Activated CD4-positive, CD25-positive, alpha-beta regulatory T cell treated with anti-CD3 and anti-CD28 coated beads, Interleukin-2, amount 50 U/mL, for 16 hours (primary cell): ENCODE data around the gene ALDH1L2.

Source experiments
- DNase-seq: peaks from one replicate; pipeline ENCODE4 v3.0.0-alpha.2; 2020; ENCODE audit warnings: low read depth, low spot score

The ALDH1L2 gene

DNA sequence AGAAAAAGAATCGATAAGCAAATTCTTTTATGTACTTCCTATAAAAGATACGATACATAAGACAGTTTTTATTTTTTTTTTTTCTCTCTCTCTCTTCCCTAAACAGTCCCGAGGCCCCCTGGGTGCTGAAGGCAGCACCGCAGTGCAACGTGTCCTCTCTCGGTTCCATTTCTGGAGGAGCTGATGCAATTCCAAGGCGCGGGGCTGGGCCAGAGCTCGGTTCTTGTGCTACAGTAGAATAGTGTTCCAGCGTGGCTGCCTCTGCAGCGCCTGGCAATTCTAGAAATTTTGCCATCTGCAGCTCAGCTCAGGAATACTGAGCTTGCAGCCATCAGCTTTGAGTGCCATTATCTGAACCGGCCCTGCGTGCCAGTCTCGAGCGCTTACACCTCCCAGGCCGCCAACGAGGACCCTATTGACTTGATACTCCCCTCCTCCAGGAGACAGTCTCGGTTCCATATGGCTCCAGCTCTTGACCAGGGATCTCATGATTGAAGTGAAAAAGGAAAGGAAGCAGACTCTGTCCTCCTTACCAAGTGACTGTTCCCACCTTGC, 630 bp downstream of the ALDH1L2 start:
- DNase-seq, result no peak

DNA sequence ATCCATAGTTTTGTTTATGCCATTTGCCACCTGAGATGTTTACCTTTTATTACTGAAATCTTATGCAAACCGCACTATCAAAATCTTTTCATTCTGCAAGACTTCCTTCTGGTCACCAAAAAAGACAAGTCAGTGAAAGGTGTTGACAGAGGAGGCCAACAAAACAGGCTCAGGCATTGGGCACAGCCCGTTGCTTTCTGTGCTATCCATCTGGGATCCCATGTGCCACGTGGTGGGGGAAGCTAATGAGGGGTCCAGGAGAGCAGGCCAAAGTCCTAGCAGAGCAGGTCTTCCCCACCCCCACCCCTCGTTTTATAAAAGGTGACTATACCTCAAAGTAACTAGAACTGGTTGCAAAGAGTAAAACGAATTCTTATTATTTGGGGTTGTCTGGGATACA, 1.2 kb downstream of the ALDH1L2 start:
- no peak for DNase-seq

DNA sequence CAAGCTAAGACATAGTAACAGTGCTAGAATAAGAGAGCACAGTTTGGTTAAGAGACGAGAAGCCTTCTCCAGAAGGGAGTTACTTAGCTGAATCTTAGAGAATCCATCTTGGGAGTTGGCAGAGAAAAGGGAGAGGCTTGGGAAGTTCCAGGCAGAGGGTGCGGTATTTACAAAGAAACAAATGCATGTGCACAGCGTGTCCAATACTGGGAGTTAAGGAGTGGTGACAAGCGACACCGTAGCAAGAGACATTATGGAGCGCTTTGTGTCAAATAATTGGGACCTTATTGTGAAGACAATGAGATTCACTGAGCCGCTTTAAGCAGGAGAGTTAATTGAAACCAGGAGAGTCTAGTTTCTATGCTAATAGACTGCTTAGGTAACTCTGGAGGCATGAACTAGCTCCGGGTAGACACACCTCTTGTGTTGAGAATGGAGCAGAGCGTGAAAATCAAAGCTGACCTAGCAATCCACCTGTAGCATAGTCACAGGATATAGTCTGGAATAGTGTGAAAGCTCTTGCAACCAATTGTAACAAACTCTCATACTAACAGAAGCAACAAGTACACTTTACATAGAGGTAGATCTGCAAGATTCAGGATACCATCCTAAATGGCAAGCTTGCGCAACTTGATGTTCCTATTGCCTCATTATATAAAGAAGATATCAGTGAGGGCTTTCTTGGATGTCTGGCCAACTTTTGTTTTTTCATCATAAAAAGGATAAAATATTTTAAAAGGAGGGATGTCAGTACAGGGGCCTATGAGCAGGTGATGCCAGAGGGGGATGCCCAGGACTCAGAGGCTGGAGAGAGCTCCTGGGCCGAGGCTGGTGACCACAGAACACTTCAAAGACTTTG, 5.3 kb downstream of the ALDH1L2 start:
- DNase-seq, result no peak

DNA sequence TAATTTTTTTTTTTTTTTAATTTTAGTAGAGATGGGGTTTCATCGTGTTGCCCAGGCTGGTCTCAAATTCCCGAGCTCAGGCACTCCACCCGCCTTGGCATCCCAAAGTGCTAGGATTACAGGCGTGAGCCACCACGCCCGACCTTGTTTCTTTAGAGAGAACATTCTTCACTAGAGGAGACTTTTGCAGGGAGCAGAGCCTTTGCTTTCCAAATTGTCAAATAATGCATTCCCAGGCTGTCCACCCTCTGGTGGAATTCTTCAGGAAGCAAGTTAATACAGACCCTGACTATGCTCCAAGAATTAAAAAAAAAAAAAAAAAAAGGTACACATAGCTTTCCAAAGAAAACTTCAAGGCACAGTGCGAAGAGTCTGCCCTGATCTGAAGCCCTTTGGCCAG, 6.8 kb downstream of the ALDH1L2 start:
- no peak for DNase-seq

DNA sequence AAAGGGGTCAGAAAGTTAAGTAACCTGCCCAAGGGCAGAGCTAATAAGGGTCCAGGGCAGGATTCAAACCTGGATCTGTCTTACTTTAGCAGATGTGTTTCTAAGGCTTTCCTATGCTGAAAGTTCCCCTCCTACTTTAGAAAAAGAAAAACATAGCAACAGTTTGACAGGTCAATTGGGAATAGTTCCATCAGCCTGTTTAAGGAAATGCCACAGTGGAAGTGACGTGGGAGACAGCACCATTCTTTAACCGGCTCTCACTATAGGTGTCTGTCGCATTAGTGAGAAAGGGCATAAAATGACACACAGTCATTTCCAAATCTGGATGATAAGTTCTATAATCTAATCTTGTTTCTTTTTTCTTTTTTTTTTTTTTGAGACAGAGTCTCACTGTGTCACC, 7.3 kb downstream of the ALDH1L2 start:
- DNase-seq, result no peak

DNA sequence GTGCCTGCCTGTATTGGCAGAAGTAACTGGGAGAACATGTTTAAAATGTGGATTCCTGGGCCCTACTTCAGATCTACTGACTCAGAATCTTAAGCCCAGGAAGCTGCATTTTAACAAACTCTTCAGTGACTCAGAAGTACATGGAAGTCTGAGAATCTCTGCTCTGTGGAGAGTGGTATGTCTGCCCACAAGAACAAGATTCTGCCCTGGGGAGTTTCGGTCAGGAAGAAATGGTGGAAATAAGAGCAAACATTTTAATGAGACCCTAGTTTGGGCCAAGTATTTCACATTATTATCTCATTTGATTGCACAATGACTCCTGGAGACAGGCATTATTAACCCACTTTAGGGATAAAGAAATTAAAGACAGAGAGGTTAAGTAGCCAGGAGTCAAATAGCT, 8.2 kb downstream of the ALDH1L2 start:
- DNase-seq, result no peak

DNA sequence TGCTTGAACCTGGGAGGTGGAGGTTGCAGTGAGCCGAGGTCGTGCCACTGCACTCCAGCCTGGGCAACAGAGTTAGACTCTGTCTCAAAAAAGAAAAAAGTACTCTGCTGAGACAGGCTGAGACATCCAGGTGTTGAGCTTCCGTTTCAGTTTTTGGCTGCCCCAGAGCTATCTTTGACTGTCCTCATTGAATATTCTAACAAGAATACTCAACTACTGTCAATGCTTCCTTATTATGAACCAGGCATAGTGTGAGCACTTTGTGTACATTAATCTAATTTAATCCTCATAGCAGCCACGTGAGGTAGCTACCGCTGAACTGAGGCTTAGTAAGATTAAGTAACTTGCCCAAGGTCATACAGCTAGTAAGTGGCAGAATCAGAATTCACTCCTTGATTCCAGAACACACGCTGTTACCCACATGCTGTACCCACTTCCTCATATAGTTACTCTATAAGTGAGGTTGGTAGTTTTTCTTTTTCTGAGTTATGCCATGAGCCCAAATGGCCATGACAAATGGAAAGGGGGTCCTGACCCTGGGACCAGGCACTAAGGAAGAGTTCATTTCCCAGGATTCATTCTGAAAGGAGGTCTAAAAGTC, 11.3 kb downstream of the ALDH1L2 start:
- no peak for DNase-seq

DNA sequence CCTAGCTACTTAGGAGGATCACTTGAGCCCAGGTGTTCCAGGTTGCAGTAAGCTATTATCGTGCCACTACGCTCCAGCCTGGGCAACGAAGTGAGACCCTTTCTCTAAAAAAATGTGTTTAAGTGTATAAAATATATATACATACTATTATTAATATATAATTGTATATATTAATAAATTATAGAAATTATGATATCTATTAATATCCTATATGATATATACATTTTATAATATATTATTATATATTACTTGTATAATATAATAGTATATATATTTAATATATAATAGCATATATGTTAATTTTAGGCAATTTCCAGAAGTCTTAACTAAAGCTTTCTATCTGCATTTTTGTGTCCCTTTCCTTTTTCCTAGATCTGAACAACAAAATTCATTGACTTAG, 12.3 kb downstream of the ALDH1L2 start:
- no peak for DNase-seq

DNA sequence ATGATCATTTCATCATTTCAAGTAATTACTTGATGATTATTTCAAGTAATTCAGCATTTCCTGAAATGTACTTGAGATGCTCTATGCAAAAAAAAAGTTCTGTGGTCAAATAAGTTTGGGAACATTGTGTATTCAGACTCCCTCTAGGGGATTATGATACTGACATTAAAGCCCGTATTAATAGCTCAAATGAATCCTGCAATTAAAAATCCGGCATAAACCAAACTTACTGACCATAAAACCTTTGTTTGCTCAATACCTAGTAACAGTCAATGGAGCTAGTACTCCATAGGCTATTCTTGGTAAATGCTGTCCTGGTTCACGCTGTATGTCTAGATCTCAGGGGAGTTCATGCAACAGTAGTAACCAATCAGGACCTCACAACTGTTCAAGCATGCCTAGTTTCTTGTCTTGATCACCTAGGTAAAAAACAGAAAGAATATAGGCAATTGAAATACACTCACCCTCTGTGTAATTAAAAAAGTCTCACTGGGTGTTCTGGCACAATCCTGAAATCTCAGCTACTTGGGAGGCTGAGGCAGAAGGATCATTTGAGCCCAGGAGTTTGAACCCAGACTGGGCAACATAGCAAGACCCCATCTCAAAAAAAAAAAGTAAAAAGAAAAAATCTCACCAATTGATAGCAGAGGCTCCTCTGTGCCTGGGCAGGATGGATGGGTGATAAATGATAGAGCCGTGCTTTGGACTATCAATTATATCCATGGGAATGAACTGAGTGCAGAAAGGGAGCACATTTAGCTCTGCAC, 14.1 kb downstream of the ALDH1L2 start:
- no peak for DNase-seq

DNA sequence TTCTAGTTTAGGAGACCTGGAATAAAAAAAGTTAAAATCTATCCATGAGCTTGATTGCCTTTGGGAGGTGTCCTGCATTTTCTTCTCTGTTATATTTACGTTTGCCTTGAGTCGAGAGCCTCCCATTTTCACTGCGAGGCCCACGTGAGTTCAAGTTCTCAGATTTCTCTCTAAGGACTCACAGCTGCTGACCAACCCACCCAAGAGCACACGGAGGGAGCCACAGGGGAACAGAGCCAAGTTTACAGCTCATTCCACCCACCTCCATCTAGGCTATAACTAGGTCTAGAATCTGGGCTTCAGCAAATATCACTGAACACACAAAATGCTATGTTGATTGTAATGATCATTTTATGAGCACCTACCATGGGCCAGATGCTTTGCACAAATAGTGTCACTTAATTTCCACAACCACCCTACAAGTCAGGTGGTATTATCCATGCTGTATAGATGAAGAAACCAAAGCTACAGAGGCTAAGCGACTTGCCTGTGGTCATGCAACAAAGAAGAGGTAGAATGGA, 16.7 kb downstream of the ALDH1L2 start:
- no peak for DNase-seq

DNA sequence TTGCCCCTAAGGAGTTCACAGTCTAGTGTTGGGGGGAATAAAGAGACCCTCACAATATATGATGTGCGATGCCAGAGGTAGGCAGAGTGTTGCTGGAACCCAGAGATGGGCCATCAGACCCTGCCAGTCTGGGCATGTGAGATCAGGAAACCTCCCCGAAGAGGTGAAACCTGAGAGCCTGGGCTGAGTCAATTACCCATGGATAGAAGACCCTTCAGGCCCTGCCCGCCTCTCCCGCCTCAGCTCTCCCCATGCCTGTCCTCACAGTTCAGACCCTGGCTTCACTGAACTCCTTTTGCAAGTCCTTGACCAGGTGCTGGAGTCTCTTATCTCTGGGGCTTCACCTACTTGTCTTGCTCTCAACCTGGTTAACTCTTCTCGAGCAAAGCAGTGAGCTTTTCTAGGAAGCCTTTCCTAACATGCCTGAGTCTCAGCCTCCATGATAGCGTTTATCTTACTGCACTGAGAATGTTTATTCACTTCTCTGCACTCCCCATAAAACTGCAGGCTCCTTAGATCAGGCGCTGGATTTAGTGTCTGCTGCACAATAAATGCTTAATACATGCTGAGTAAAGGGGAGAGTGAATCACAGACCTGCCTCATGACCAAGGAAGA, 19.6 kb downstream of the ALDH1L2 start:
- DNase-seq, result no peak

DNA sequence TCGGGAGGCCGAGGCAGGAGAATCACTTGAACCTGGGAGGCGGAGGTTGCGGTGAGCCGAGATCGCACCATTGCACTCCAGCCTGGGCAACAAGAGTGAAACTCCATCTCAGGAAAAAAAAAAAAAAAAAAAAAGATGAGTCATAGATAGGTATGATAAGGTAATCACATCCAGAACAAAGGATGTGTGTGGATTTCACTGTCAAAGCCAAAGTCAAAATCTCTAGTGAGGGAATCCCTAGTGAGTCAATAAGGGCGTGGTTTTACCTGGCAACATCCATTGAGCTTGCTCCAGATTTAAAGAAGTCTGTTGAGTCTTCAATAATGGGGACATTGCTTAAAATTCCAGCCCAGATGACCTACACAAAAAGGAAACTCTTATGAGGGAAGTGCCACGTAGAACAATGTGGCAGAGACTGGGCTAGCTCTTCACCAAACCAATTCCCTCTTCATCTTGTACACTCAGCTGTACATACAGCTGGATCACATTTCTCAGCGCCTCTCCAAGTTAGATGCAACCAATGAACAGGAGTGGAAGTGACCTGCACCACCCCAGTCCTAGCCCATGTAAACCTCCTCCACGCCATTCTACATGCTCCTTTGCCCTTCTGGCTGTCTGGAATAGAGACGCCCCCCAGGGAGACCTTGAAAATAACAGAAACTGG, 23.4 kb downstream of the ALDH1L2 start:
- no peak for DNase-seq

DNA sequence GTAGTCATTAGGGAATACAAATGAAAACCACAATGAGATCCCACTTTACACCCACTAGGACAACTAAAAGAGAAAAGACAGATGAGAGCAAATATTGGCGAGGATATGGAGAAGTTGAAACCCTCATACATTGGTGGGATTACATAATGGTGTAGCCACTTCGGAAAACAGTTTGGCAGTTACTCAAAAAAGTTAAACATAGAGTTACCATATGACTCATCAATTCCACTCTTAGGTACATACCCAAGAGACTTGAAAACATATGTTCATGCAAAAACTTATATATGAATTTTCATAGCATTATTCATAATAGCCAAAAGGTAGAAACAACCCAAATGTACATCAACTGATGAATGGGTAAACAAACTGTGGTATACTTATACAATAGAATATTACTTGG, 27.1 kb downstream of the ALDH1L2 start:
- no peak for DNase-seq

DNA sequence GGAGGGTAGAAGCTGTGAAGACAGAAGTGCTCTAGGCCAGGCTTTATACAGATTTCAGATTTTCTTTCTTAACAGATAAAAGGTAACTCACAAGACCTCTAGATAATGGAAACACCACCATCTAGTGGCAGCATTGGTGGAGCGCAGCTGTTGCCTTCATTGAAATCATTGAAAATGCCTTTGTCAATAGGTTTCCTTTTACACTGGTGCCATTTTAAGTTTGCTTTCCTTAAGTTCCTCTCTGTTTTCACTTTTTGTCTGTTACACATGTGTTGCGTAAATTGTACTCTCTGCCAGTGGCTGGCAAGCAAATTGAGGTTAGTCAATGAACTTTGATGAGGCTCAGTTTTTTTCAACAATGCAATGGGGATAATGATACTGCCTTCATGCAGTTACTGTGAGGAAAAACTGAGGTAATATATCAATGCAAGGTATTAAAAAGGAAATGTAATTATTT, 31.1 kb downstream of the ALDH1L2 start:
- DNase-seq, result peak; percentile 63

DNA sequence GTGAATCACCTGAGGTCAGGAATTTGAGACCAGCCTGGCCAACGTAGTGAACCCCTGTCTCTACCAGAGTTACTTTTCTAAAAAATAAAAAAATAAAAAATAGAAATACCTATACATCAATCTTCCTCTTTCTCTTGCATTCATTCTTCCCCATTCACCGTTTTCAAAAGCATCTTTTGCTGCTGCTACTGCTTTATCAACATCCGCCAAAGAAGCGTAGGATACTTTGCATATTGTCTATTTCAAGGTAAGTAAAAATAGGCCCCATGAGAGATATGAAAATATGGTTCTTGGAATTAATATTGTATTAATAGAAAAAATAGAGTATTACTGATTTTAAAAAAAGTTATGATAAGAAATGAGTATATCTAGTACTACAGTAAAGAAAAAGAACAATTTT, 32.3 kb downstream of the ALDH1L2 start:
- no peak for DNase-seq

DNA sequence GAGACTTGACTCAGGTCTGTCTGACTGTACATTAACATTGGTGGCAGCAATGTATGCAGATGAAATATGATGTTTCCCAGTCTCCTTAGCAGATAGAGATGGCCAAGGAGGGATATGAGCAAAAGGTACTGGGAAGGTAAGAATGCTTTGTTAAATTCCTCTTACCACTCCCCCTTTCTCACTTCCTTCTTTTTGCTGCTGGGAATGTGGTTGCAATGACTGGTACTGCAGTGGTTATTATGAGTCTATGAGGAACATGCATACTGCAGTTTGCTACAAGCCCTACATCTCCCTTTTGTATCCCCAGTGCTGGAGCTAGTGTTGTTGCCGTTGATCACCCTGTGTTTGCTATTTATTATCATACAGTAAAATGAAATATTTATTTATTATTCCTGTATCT, 35.9 kb downstream of the ALDH1L2 start:
- DNase-seq, result no peak

DNA sequence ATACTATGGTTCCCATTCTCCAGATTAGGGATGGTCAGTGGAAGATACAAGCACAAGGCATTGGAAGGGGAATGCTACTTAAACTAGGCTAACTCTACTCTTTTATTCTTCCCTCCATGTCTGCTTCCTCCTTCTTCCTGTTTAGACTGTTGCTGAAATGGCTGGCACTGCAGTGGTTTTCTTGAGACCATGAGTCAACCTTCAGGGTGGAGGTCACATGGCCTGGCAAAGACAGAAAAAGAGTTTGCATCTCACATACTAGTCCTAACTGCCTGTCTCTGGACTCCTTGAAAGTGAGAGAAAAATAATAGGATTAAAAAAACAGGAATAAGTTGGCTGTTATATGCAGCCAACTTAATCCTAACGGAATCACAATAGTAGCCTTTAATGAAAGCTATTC, 37.0 kb downstream of the ALDH1L2 start:
- no peak for DNase-seq

DNA sequence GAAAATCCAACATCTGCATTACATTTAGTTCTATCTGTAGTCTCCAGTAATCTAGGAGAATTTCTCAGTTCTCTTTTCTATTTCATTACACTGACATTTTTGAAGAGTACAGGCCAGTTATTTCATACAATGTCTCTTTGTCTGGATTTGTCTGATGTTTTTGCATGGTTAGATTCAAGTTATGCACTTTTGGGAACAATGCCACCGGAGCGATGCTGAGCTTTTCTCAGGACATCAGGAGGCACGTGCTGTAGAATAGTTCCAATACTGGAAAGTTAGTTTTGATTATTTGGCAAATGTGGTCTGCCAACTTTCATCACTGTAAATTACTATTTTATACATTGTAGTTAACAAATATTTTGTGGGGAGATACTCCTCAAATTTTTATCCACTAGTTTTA, 43.1 kb downstream of the ALDH1L2 start:
- no peak for DNase-seq

DNA sequence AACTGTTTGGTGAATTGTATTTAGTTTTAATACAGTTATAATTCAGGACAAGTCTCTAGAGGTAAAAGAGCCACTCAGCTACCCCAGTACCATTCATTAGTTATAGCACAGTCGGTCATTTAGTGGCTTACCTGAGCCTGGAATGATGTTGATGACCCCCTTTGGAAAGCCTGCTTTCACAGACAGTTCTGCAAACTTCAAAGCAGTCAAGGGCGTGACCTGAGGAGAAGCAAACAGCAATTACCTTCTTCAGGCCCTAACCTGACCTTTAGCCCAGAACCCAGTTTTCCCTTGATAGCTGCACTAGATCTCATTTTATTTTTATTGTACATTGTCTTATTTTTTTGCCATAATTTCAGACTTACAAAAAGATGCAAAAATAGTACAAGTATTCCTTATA, 43.8 kb downstream of the ALDH1L2 start:
- no peak for DNase-seq

DNA sequence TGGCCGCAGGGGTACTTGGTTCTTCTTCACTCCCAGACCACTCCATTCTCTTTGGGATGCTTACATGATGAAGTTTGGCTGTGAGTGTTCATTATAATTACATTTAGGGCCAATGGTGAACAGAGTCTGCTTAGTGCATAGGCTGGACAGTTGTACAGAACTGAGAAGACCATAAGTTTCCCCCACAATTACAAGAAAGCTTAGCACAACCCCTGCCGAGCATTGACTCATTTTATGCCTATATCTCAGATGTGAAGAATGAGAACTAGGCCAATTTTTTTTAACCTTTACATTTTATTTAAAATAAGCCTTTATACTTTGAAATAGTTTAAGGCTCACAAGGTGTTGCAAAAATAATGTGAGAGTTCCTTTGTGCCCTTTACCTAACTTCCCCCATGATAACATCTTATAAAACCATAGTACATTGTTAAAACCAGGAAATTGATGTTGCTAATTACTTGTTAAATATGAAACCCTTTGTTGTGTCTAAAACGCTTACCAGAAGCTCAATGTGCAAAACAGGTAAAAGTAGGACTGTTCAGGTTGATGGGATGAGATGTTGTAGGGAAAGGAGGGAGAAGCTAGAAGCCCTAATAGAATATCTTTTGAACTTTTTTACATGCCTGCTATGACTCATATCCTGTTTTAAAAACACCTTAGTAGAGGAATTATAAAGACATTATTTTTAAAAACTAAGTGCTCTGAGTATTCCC, 47.2 kb downstream of the ALDH1L2 start:
- DNase-seq, result no peak
